Epithelial cell of esophagus (primary cell): ENCODE results near the gene CCDC81.
A peak's percentile ranks its signal among the peaks of the same experiment; 100 is the strongest.

Experiments
- DNase-seq: peaks from one replicate; pipeline ENCODE4 v3.0.0; 2010; ENCODE audit warnings: low read depth
- H3K4me3 ChIP-seq: 2 replicates; pipeline ENCODE4 v1.5.1; 2011; ENCODE audit warnings: mild to moderate bottlenecking, low read length, control low read depth
- CTCF ChIP-seq: IDR thresholded peaks from 2 replicates; pipeline ENCODE4 v1.5.1; 2011; ENCODE audit warnings: low read depth, mild to moderate bottlenecking, low read length, control low read depth, inconsistent platforms; ENCODE audit not compliant: insufficient read depth; ENCODE audit errors: missing control alignments

Gene CCDC81

GRCh38 chr11:86463120-86463519, 88.4 kb downstream of the CCDC81 start:
- no peak for TF ChIP-seq CTCF

GRCh38 chr11:86463955-86464354, 89.3 kb downstream of the CCDC81 start:
- no peak for TF ChIP-seq CTCF
- H3K4me3 ChIP-seq: no peak overlapping the region
- DNase-seq: no peak

More at GRCh38 chr11:86463120-86463519, 88.4 kb downstream of the CCDC81 start:
- no peak overlapping the region for H3K4me3 ChIP-seq
- peak; percentile 85 for DNase-seq

- no peak for TF ChIP-seq CTCF
- no peak for DNase-seq
- H3K4me3 ChIP-seq: no peak overlapping the region
These were observed 90.0 kb downstream of the CCDC81 start for GRCh38 chr11:86464509-86465221.

- no peak for DNase-seq
- H3K4me3 ChIP-seq: no peak overlapping the region
- TF ChIP-seq CTCF: no peak
These were observed 93.5 kb downstream of the CCDC81 start for GRCh38 chr11:86468169-86468568.

- peak; percentile 35 for DNase-seq
- TF ChIP-seq CTCF: no peak
- no peak overlapping the region for H3K4me3 ChIP-seq
These were observed 95.1 kb downstream of the CCDC81 start for GRCh38 chr11:86469491-86470388.
